Keratinocyte (primary cell): ENCODE measurements around the gene ASGR1.

Experiments
- EZH2 ChIP-seq: IDR thresholded peaks from one replicate; pipeline ENCODE4 v1.6.1; 2012; ENCODE audit warnings: inconsistent platforms, mild to moderate bottlenecking, low read length, moderate library complexity
- TF ChIP-seq, protein P1 (sequence below), 3 experiments: IDR thresholded peaks in 1 of 3; conservative IDR thresholded peaks in 1 of 3; optimal IDR thresholded peaks in 1 of 3; 2 replicates in 2 of 3; 3 replicates in 1 of 3; pipeline versions ENCODE3 to v1.5.1; 2011; ENCODE audit warnings: low read length in 3 of 3, mild to moderate bottlenecking in 3 of 3, moderate library complexity in 2 of 3, control low read depth in 1 of 3, inconsistent platforms in 1 of 3; ENCODE audit not compliant: insufficient read depth in 2 of 3; ENCODE audit errors: extremely low read depth in 1 of 3

DNA sequence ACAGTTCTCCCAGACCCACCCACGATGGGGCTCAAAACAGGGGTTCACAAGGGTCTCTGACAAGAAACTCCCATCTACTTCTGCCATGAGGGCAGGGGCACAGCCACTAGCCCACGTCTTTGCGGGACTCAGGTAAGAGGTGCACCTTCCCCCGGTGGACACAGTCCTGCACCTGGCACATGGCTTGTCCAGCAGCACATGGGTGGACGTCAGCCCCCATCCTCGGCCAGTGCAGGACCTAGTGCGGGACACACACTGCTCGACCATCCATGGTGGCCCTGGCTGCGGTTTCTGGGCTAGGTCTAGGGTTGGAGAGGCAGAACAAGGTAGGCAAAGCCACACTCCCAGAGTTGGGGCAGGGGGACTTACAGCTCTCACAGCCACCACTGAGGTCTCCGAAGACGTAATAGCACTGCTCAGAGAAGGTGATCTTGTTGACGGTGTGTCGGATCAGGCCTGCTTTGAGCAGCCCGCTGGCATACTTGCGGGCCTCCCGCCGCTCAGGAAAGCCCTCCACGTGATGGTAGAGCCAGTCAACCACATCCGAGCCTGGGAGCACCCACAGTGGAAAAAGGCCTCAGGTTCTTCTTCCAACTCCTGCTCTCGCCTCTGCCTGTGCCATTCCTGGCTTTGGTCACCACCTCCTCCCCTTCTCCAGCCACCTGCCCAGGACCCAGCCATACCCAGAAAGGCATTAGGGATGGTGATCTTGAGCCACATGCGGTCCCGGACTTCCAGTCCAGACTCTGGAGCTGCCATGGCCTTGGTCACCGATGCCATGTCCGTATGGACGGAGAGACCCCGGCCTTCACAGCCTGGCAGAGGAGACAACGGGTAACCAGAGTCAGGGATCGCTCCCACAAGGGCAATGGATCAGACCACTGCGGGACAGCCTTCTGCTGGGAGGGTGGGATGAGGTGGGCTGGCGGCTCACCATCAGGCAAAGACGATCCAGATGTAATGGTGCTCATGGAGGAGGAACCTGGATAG, 47.8 kb upstream of the ASGR1 start:
- TF ChIP-seq, protein P1, sequence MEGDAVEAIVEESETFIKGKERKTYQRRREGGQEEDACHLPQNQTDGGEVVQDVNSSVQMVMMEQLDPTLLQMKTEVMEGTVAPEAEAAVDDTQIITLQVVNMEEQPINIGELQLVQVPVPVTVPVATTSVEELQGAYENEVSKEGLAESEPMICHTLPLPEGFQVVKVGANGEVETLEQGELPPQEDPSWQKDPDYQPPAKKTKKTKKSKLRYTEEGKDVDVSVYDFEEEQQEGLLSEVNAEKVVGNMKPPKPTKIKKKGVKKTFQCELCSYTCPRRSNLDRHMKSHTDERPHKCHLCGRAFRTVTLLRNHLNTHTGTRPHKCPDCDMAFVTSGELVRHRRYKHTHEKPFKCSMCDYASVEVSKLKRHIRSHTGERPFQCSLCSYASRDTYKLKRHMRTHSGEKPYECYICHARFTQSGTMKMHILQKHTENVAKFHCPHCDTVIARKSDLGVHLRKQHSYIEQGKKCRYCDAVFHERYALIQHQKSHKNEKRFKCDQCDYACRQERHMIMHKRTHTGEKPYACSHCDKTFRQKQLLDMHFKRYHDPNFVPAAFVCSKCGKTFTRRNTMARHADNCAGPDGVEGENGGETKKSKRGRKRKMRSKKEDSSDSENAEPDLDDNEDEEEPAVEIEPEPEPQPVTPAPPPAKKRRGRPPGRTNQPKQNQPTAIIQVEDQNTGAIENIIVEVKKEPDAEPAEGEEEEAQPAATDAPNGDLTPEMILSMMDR (optimal IDR thresholded peaks at IDR 0.05 in 1 of 3, IDR thresholded peaks at IDR 0.05 in 1 of 3, conservative IDR thresholded peaks at IDR 0.05 in 1 of 3; ENCODE audit: extremely low read depth in 1 of 3, insufficient read depth in 2 of 3, low read length in 3 of 3), result no peak
- TF ChIP-seq EZH2, result no peak
